ENCODE data around the gene TEAD1. TPM values are rescaled to one million over a fixed set of nuclear protein-coding genes. Genes with fewer than 3 reads are reported as not detected.

The TEAD1 gene
- total and polyA plus RNA-seq, 2 donors (not counting 3 experiments of a cell fraction or from before 2014, with no cell fraction given): 15.3 to 49.0 TPM

GRCh38 chr11:12905435-12905834 is 231.2 kb downstream of the TEAD1 start:
- H3K4me1 ChIP-seq (ENCODE audit: control insufficient read depth, extremely low read depth, insufficient read depth, low read length): peaks cover 18% of the 10 kb centered on the region
- intact Hi-C loops (cut with micrococcal nuclease) (no loop called here), dilution Hi-C loops (cut with MboI; ENCODE audit: extremely low pct_ligation_motif_present, low sequenced_read_pairs) (no loop called here)
- BruUV-seq (replicated peaks): no TSS peak
- H3K9me1 ChIP-seq (replicated peaks; ENCODE audit: control insufficient read depth, extremely low read depth, insufficient read depth, low read length): no peaks in the 10 kb centered on the region
- no peak overlapping the region for H3K4me2 ChIP-seq (ENCODE audit: insufficient read depth, low read length)
- TF ChIP-seq POLR2AphosphoS5 (IDR thresholded peaks at IDR 0.05; ENCODE audit: insufficient read depth, low read depth, low read length): no peak
- TF ChIP-seq MYC (IDR thresholded peaks at IDR 0.05; ENCODE audit: low read depth, low read length): no peak
- no peak for TF ChIP-seq CTCF (IDR thresholded peaks at IDR 0.05; ENCODE audit: extremely low read depth in 1 of 2, insufficient read depth in 1 of 2, low read depth in 1 of 2, low read length in 2 of 2)
- TF ChIP-seq EZH2 (IDR thresholded peaks at IDR 0.05; ENCODE audit: borderline replicate concordance, low read depth, low read length, severe bottlenecking): no peak
- TF ChIP-seq MAX (IDR thresholded peaks at IDR 0.05; ENCODE audit: insufficient read depth, insufficient read length): no peak
- no peak for TF ChIP-seq GATA2 (IDR thresholded peaks at IDR 0.05; ENCODE audit: insufficient read depth, insufficient read length, low read depth, low read length)
- TF ChIP-seq JUN (IDR thresholded peaks at IDR 0.05; ENCODE audit: borderline replicate concordance, insufficient read depth, insufficient read length, low read depth): no peak
- TF ChIP-seq FOS (IDR thresholded peaks at IDR 0.05; ENCODE audit: borderline replicate concordance, insufficient read depth, low read length): no peak
- no peak for TF ChIP-seq POLR2A (IDR thresholded peaks at IDR 0.05; ENCODE audit: low read depth, low read length)
- DNase-seq (ENCODE audit: low read depth, low spot score) (no peak), FAIRE-seq (no peak)
- no peak overlapping the region for H3K4me3 ChIP-seq (replicated peaks in 1 of 3; ENCODE audit: insufficient read depth in 1 of 3, low read depth in 1 of 3, low read length in 3 of 3)
- H3K9ac ChIP-seq (replicated peaks; ENCODE audit: extremely low read depth, insufficient read depth, low read length): no peak overlapping the region
- no peaks in the 10 kb centered on the region for H3K9me3 ChIP-seq (replicated peaks; ENCODE audit: control insufficient read depth, insufficient read depth, low read length)
- no peak overlapping the region for H2AFZ ChIP-seq (ENCODE audit: low read depth, low read length)
- ChIA-PET CTCF (interaction anchor here (1.0 kb wide), 1 partner anchor 9 kb away, joined by 3 read pairs; no protein-coding TSS in a partner anchor), POLR2A (no interaction called here)
- H3K27me3 ChIP-seq (ENCODE audit: control insufficient read depth in 2 of 2, insufficient read depth in 2 of 2, low read length in 2 of 2): no peaks in the 10 kb centered on the region
- H4K20me1 ChIP-seq (replicated peaks; ENCODE audit: control insufficient read depth, extremely low read depth, insufficient read depth, low read length): no peaks in the 10 kb centered on the region
- H3K27ac ChIP-seq (ENCODE audit: insufficient read depth, low read depth, low read length): no peak overlapping the region
- no peaks in the 10 kb centered on the region for H3K79me2 ChIP-seq (ENCODE audit: control insufficient read depth, insufficient read depth, low read length)
- peaks cover 2 to 6% of the 10 kb centered on the region in 2 experiments for H3K36me3 ChIP-seq (ENCODE audit: control insufficient read depth in 2 of 2, extremely low read depth in 1 of 2, insufficient read depth in 2 of 2, low read length in 2 of 2)
